ENCODE data around the gene ATAD3C. TPM values are rescaled to one million over a fixed set of nuclear protein-coding genes. Genes with fewer than 3 reads are reported as not detected.
"Not testable (repeated sequence)": the region's sequence is repeated elsewhere in the genome, so short reads cannot be mapped to it uniquely, and the experiment has no call there.

ATAD3C gene
- total RNA-seq, 1 experiment from 2014 or later, result 10.6 TPM

DNA sequence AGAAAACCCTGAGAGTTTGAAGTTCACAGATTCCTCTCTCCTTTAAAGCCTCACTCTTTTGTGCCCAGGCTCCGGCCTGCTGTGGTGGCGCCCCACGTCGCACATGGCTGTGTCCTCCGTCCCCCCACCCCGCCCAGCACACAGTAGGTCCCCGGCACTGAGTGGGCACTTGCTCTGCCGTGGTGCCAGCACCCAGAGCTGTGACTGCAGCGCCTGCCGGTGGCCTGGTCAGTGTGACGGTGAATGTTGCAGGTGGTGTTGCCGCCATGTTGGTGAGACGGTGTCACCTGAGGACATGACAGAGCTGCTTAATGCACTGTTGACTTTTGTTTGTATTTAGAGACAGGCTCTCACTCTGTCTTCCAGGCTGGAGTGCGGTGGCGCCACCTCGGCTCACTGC is 3.4 kb downstream of the ATAD3C start:
- intact Hi-C loops (cut with micrococcal nuclease; ENCODE audit: unreplicated experiment), result no loop called here
- POLR2A ChIA-PET, result interaction anchor here (0.6 kb wide), 1 partner anchor 46 kb away, joined by 19 read pairs; no protein-coding TSS in a partner anchor
- no peak for DNase-seq (ENCODE audit: low read depth, low spot score)
- TF ChIP-seq SIN3A (IDR thresholded peaks at IDR 0.05; ENCODE audit: borderline replicate concordance, insufficient read depth, low read depth, low read length) (no peak), TCF7L2 (IDR thresholded peaks at IDR 0.05; ENCODE audit: low read depth, low read length) (no peak), POLR2AphosphoS5 (IDR thresholded peaks at IDR 0.05; ENCODE audit: low read depth, low read length) (no peak)
- TF ChIP-seq, protein P1, sequence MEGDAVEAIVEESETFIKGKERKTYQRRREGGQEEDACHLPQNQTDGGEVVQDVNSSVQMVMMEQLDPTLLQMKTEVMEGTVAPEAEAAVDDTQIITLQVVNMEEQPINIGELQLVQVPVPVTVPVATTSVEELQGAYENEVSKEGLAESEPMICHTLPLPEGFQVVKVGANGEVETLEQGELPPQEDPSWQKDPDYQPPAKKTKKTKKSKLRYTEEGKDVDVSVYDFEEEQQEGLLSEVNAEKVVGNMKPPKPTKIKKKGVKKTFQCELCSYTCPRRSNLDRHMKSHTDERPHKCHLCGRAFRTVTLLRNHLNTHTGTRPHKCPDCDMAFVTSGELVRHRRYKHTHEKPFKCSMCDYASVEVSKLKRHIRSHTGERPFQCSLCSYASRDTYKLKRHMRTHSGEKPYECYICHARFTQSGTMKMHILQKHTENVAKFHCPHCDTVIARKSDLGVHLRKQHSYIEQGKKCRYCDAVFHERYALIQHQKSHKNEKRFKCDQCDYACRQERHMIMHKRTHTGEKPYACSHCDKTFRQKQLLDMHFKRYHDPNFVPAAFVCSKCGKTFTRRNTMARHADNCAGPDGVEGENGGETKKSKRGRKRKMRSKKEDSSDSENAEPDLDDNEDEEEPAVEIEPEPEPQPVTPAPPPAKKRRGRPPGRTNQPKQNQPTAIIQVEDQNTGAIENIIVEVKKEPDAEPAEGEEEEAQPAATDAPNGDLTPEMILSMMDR (IDR thresholded peaks at IDR 0.05), result no peak
- TF ChIP-seq, protein P2, sequence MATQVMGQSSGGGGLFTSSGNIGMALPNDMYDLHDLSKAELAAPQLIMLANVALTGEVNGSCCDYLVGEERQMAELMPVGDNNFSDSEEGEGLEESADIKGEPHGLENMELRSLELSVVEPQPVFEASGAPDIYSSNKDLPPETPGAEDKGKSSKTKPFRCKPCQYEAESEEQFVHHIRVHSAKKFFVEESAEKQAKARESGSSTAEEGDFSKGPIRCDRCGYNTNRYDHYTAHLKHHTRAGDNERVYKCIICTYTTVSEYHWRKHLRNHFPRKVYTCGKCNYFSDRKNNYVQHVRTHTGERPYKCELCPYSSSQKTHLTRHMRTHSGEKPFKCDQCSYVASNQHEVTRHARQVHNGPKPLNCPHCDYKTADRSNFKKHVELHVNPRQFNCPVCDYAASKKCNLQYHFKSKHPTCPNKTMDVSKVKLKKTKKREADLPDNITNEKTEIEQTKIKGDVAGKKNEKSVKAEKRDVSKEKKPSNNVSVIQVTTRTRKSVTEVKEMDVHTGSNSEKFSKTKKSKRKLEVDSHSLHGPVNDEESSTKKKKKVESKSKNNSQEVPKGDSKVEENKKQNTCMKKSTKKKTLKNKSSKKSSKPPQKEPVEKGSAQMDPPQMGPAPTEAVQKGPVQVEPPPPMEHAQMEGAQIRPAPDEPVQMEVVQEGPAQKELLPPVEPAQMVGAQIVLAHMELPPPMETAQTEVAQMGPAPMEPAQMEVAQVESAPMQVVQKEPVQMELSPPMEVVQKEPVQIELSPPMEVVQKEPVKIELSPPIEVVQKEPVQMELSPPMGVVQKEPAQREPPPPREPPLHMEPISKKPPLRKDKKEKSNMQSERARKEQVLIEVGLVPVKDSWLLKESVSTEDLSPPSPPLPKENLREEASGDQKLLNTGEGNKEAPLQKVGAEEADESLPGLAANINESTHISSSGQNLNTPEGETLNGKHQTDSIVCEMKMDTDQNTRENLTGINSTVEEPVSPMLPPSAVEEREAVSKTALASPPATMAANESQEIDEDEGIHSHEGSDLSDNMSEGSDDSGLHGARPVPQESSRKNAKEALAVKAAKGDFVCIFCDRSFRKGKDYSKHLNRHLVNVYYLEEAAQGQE (IDR thresholded peaks at IDR 0.05; ENCODE audit: insufficient read depth in 1 of 2, low read depth in 2 of 2, low read length in 1 of 2), result no peak
- H3K27me3 ChIP-seq (ENCODE audit: control insufficient read depth, insufficient read depth, low read length), result no peaks in the 10 kb centered on the region
- BruUV-seq (replicated peaks), result no TSS peak
- in situ Hi-C loops (cut with HindIII; ENCODE audit: low pct_unique_long_range_greater_than_20kb, low sequenced_read_pairs), result no loop called here
- no peak overlapping the region for H3K4me3 ChIP-seq (ENCODE audit: low read depth in 2 of 2, low read length in 2 of 2)
- no peak overlapping the region for H3K27ac ChIP-seq (ENCODE audit: low read length)
- H3K9me3 ChIP-seq (ENCODE audit: control insufficient read depth, insufficient read depth, low read depth, low read length), result no peaks in the 10 kb centered on the region
- H3K36me3 ChIP-seq (ENCODE audit: control insufficient read depth, insufficient read depth, low read length), result no peaks in the 10 kb centered on the region
- CTCF ChIA-PET, result no interaction called here
- no peaks in the 10 kb centered on the region for H3K4me1 ChIP-seq (ENCODE audit: control insufficient read depth, insufficient read depth, low read length)
- ATAC-seq, result no peak

DNA sequence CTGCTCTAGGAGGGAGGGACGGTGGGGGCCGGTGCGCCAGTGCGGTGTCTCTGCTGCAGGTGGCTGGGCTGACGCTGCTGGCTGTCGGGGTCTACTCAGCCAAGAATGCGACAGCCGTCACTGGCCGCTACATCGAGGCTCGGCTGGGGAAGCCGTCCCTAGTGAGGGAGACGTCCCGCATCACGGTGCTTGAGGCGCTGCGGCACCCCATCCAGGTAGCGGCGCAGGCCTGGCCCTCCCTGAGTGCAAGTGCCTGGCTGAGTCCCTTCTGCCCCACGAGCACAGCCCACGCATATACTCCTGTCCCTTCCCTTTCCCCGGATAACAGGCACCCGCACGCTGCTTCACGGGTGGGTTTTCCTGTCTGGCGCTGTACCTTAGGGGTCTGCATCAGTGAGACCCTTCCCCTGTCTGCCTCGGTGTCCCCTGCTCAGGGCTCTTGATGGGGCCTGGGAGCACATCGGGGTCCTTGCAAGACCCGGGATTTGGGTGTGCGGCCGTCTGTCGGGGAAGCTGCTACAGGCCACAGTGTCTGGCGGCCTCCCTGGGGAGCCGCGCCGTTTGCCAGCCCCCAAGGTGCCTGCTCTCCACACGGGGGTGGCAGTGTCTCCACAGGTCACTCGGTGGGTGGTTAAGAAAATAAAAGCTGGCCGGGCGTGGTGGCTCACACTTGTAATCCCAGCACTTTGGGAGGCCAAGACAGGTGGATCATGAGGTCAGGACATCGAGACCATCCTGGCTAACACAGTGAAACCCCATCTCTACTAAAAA is 5.0 kb downstream of the ATAD3C start:
- H3K4me3 ChIP-seq (ENCODE audit: low read depth in 2 of 2, low read length in 2 of 2); H3K27me3 ChIP-seq (ENCODE audit: control insufficient read depth, insufficient read depth, low read length); H3K9me3 ChIP-seq (ENCODE audit: control insufficient read depth, insufficient read depth, low read depth, low read length); H3K4me1 ChIP-seq (ENCODE audit: control insufficient read depth, insufficient read depth, low read length); DNase-seq (ENCODE audit: low read depth, low spot score); in situ Hi-C loops (cut with HindIII; ENCODE audit: low pct_unique_long_range_greater_than_20kb, low sequenced_read_pairs); H3K36me3 ChIP-seq (ENCODE audit: control insufficient read depth, insufficient read depth, low read length); CTCF ChIA-PET; BruUV-seq (replicated peaks); POLR2A ChIA-PET; intact Hi-C loops (cut with micrococcal nuclease; ENCODE audit: unreplicated experiment); H3K27ac ChIP-seq (ENCODE audit: low read length): not testable (repeated sequence)
- 0 out of 2 replicates have a peak, but pooled peaks have one; percentile 11 for ATAC-seq

- in situ Hi-C loops (cut with HindIII; ENCODE audit: low pct_unique_long_range_greater_than_20kb, low sequenced_read_pairs), result no loop called here
- Histone ChIP-seq H3K27ac (ENCODE audit: low read length) (no peak overlapping the region), H3K4me3 (ENCODE audit: low read depth in 2 of 2, low read length in 2 of 2) (no peak overlapping the region), H3K9me3 (ENCODE audit: control insufficient read depth, insufficient read depth, low read depth, low read length) (no peaks in the 10 kb centered on the region), H3K36me3 (ENCODE audit: control insufficient read depth, insufficient read depth, low read length) (no peaks in the 10 kb centered on the region), H3K27me3 (ENCODE audit: control insufficient read depth, insufficient read depth, low read length) (no peaks in the 10 kb centered on the region), H3K4me1 (ENCODE audit: control insufficient read depth, insufficient read depth, low read length) (no peaks in the 10 kb centered on the region)
- ATAC-seq, result no peak
- TF ChIP-seq SIN3A (IDR thresholded peaks at IDR 0.05; ENCODE audit: borderline replicate concordance, insufficient read depth, low read depth, low read length), result no peak
- TF ChIP-seq TCF7L2 (IDR thresholded peaks at IDR 0.05; ENCODE audit: low read depth, low read length), result no peak
- TF ChIP-seq POLR2AphosphoS5 (IDR thresholded peaks at IDR 0.05; ENCODE audit: low read depth, low read length), result no peak
- TF ChIP-seq, protein P2 (IDR thresholded peaks at IDR 0.05; ENCODE audit: insufficient read depth in 1 of 2, low read depth in 2 of 2, low read length in 1 of 2), result no peak
- TF ChIP-seq, protein P1 (IDR thresholded peaks at IDR 0.05), result no peak
- ChIA-PET POLR2A (no interaction called here), CTCF (no interaction called here)
- no peak for DNase-seq (ENCODE audit: low read depth, low spot score)
- BruUV-seq (replicated peaks), result no TSS peak
- intact Hi-C loops (cut with micrococcal nuclease; ENCODE audit: unreplicated experiment), result no loop called here
Observed at GRCh38 chr1:1455366-1455884, 5.9 kb downstream of the ATAD3C start.

Measured in Panc1 (cell line).